Measurements from ENCODE around the gene SERPINB5. TPM values are rescaled to one million over a fixed set of nuclear protein-coding genes. Genes with fewer than 3 reads are reported as not detected.

The SERPINB5 gene
- total RNA-seq, 1 experiment from 2014 or later: not detected

GRCh38 chr18:63477200-63477599, 442 bp downstream of the SERPINB5 start:
- no peaks in the 10 kb centered on the region for H3K4me1 ChIP-seq (ENCODE audit: control insufficient read depth, insufficient read depth, low read length)
- ATAC-seq: no peak
- CTCF ChIA-PET: no interaction called here
- in situ Hi-C loops (cut with HindIII; ENCODE audit: low pct_unique_long_range_greater_than_20kb, low sequenced_read_pairs) (no loop called here), intact Hi-C loops (cut with micrococcal nuclease; ENCODE audit: unreplicated experiment) (no loop called here)
- H3K4me3 ChIP-seq (ENCODE audit: low read depth in 2 of 2, low read length in 2 of 2): no peak overlapping the region
- POLR2A ChIA-PET: no interaction called here
- H3K27me3 ChIP-seq (ENCODE audit: control insufficient read depth, insufficient read depth, low read length): no peaks in the 10 kb centered on the region
- BruUV-seq (replicated peaks): no TSS peak
- no peak overlapping the region for H3K27ac ChIP-seq (ENCODE audit: low read length)
- no peak for TF ChIP-seq REST (IDR thresholded peaks at IDR 0.05; ENCODE audit: insufficient read depth in 1 of 2, low read depth in 2 of 2, low read length in 1 of 2)
- H3K9me3 ChIP-seq (ENCODE audit: control insufficient read depth, insufficient read depth, low read depth, low read length): no peaks in the 10 kb centered on the region
- DNase-seq (ENCODE audit: low read depth, low spot score): no peak
- H3K36me3 ChIP-seq (ENCODE audit: control insufficient read depth, insufficient read depth, low read length): no peaks in the 10 kb centered on the region

GRCh38 chr18:63477968-63478367, 1.2 kb downstream of the SERPINB5 start:
- Histone ChIP-seq H3K36me3 (ENCODE audit: control insufficient read depth, insufficient read depth, low read length) (no peaks in the 10 kb centered on the region), H3K27me3 (ENCODE audit: control insufficient read depth, insufficient read depth, low read length) (no peaks in the 10 kb centered on the region), H3K4me3 (ENCODE audit: low read depth in 2 of 2, low read length in 2 of 2) (no peak overlapping the region), H3K9me3 (ENCODE audit: control insufficient read depth, insufficient read depth, low read depth, low read length) (no peaks in the 10 kb centered on the region), H3K27ac (ENCODE audit: low read length) (no peak overlapping the region), H3K4me1 (ENCODE audit: control insufficient read depth, insufficient read depth, low read length) (no peaks in the 10 kb centered on the region)
- CTCF ChIA-PET: no interaction called here
- no TSS peak for BruUV-seq (replicated peaks)
- in situ Hi-C loops (cut with HindIII; ENCODE audit: low pct_unique_long_range_greater_than_20kb, low sequenced_read_pairs): no loop called here
- POLR2A ChIA-PET: no interaction called here
- intact Hi-C loops (cut with micrococcal nuclease; ENCODE audit: unreplicated experiment): no loop called here
- TF ChIP-seq REST (IDR thresholded peaks at IDR 0.05; ENCODE audit: insufficient read depth in 1 of 2, low read depth in 2 of 2, low read length in 1 of 2) (no peak), SIN3A (IDR thresholded peaks at IDR 0.05; ENCODE audit: borderline replicate concordance, insufficient read depth, low read depth, low read length) (no peak)
- ATAC-seq: no peak
- no peak for DNase-seq (ENCODE audit: low read depth, low spot score)

- CTCF ChIA-PET: no interaction called here
- H3K4me3 ChIP-seq (ENCODE audit: low read depth in 2 of 2, low read length in 2 of 2): no peak overlapping the region
- BruUV-seq (replicated peaks): no TSS peak
Observed at GRCh38 chr18:63479826-63480225, 3.1 kb downstream of the SERPINB5 start.

More at GRCh38 chr18:63479826-63480225, 3.1 kb downstream of the SERPINB5 start:
- POLR2A ChIA-PET: no interaction called here
- Histone ChIP-seq H3K36me3 (ENCODE audit: control insufficient read depth, insufficient read depth, low read length) (no peaks in the 10 kb centered on the region), H3K27me3 (ENCODE audit: control insufficient read depth, insufficient read depth, low read length) (no peaks in the 10 kb centered on the region), H3K27ac (ENCODE audit: low read length) (no peak overlapping the region), H3K9me3 (ENCODE audit: control insufficient read depth, insufficient read depth, low read depth, low read length) (no peaks in the 10 kb centered on the region), H3K4me1 (ENCODE audit: control insufficient read depth, insufficient read depth, low read length) (no peaks in the 10 kb centered on the region)
- intact Hi-C loops (cut with micrococcal nuclease; ENCODE audit: unreplicated experiment): no loop called here
- TF ChIP-seq SIN3A (IDR thresholded peaks at IDR 0.05; ENCODE audit: borderline replicate concordance, insufficient read depth, low read depth, low read length): no peak
- TF ChIP-seq POLR2AphosphoS5 (IDR thresholded peaks at IDR 0.05; ENCODE audit: low read depth, low read length): no peak
- TF ChIP-seq TCF7L2 (IDR thresholded peaks at IDR 0.05; ENCODE audit: low read depth, low read length): no peak
- TF ChIP-seq CTCF (IDR thresholded peaks at IDR 0.05): no peak
- no peak for TF ChIP-seq REST (IDR thresholded peaks at IDR 0.05; ENCODE audit: insufficient read depth in 1 of 2, low read depth in 2 of 2, low read length in 1 of 2)
- no peak for DNase-seq (ENCODE audit: low read depth, low spot score)
- in situ Hi-C loops (cut with HindIII; ENCODE audit: low pct_unique_long_range_greater_than_20kb, low sequenced_read_pairs): no loop called here
- no peak for ATAC-seq
